Measurements from ENCODE around the gene MANSC1. TPM values are rescaled to one million over a fixed set of nuclear protein-coding genes. Genes with fewer than 3 reads are reported as not detected.

The MANSC1 gene
- total and polyA plus RNA-seq, 9 of the 15 experiments (the other 6 are each of a cell fraction or from before 2014, with no cell fraction given), result 0.76 to 8.6 (median 3.1) TPM

GRCh38 chr12:12366701-12367481, 16.8 kb upstream of the MANSC1 start:
- peaks cover 4% of the 10 kb centered on the region; the same call in 1 of the 3 replicates for H3K36me3 ChIP-seq (ENCODE audit: control insufficient read depth, insufficient read depth, low read length)
- no peak overlapping the region for H3K27ac ChIP-seq (ENCODE audit: extremely low read depth, low read depth, low read length)
- no peak overlapping the region for H3K4me2 ChIP-seq (ENCODE audit: insufficient read depth, low read length)
- H4K20me1 ChIP-seq (replicated peaks; ENCODE audit: control insufficient read depth, insufficient read depth, low read length), result no peaks in the 10 kb centered on the region
- H3K79me2 ChIP-seq (ENCODE audit: control insufficient read depth, insufficient read depth, low read length), result no peaks in the 10 kb centered on the region
- no peaks in the 10 kb centered on the region for H3K9me1 ChIP-seq (ENCODE audit: control insufficient read depth, insufficient read depth, low read length)
- BruUV-seq (replicated peaks), result no TSS peak
- H3K9ac ChIP-seq (ENCODE audit: insufficient read depth in 1 of 2, low read depth in 2 of 2, low read length in 2 of 2), result no peak overlapping the region
- ChIA-PET POLR2A (interaction anchor here (0.6 to 1.5 kb wide), 5 partner anchors 9 to 625 kb away, joined by 3 to 4 read pairs (median 3); partner anchors contain the start of gene BORCS5), CTCF (ENCODE audit: low intra/inter-chr PET ratio) (no interaction called here)
- H3K27me3 ChIP-seq (ENCODE audit: control insufficient read depth in 2 of 2, insufficient read depth in 2 of 2, low read length in 2 of 2), result no peaks in the 10 kb centered on the region
- DNase-seq (ENCODE audit: extremely low read depth in 1 of 4, low spot score in 3 of 4) (no peak), FAIRE-seq (no peak), ATAC-seq (no peak)
- H3K9me3 ChIP-seq (replicated peaks; ENCODE audit: control insufficient read depth, insufficient read depth, low read depth, low read length), result no peaks in the 10 kb centered on the region
- 79% methylated on average over 4 of the region's 4 CpGs for WGBS (ENCODE audit: insufficient coverage, low coverage, missing lambda C conversion rate)
- TF ChIP-seq ZNF584 (CRISPR knock-in tag; IDR thresholded peaks at IDR 0.05; ENCODE audit: low read depth) (no peak), ZNF239 (CRISPR knock-in tag; IDR thresholded peaks at IDR 0.05) (peak; percentile 89)
- TF ChIP-seq, protein P1, sequence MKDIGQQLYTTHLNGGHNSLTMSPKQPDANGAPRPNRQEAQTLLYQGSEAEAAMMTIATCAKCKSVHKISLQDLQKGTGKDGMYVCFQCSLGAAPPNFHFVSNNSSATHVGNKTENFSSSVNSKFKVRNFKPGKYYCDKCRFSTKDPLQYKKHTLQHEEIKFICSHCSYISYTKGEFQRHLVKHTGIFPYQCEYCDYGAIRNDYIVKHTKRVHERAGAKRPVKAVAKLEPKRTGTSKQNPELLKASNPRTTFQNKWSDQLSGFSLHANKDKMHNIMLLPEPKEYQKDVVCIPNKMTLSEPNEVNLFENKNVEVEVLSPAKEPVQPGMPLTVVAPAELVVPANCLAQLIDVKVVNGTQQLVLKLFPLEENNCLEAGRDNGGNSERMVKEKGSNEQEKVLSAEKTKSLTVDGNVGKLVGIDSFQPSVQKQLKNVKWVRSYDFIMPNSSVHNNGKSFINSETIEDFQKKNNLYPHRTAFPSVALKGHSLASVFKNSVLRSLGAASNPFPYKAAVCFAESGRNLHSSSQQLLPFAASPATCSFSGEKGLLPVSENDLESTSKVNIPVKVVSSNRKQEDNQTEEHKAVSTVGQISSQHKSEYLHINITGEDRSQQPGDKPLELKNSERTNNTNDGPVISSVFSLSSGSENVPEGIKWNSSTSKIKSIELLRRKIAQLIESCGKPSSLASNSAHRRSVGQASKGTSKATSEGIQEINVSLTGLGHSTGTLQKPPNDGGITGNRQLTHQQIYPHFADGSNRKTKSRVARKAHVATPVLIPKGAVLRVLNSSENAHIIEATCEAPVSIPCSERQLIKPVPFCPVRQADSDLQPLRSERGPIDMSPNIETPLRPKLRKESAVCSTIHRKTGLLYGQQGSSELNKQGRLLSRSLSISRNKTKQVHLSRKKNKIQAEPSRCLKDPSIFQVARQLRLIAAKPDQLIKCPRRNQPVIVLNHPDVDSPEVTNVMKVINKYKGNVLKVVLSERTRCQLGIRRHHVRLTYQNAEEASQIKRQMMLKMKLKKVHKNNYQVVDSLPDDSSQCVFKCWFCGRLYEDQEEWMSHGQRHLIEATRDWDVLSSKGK (CRISPR knock-in tag; IDR thresholded peaks at IDR 0.05), result no peak
- no peak overlapping the region for H3K4me3 ChIP-seq
- no peaks in the 10 kb centered on the region; a peak in 1 of 5 replicates for H3K4me1 ChIP-seq (replicated peaks in 1 of 2; ENCODE audit: control insufficient read depth in 2 of 2, insufficient read depth in 2 of 2, low read length in 2 of 2)
- no peak overlapping the region for H2AFZ ChIP-seq (ENCODE audit: low read depth, low read length)
- in situ Hi-C loops (cut with MboI) (no loop called here), intact Hi-C loops (cut with micrococcal nuclease) (no loop called here)

Data from K562 (cell line).